GM12878 (cell line): ENCODE measurements around the gene TTC5. TPM values are rescaled to one million over a fixed set of nuclear protein-coding genes. Genes with fewer than 3 reads are reported as not detected.

Experiments
- ATAC-seq: fragments of 200-7000 bp; cut with Tn5 transposase; 3 replicates; pipeline ENCODE4 v1.9.1; 2020; ENCODE audit warnings: mild to moderate bottlenecking, moderate library complexity
- BruUV-seq: library from RNA; stranded (reverse); fragments of 400-500 nt; replicated peaks from 2 replicates; lab custom pipeline; 2021; lab: Mats Ljungman, UMichigan
- CTCF ChIA-PET: fragments of 300-600 bp; sonication (Branson Sonifier 250); formaldehyde crosslinking; extraction: SDS; loops from one replicate; lab custom pipeline; 2021; ENCODE audit warnings: inconsistent platforms; lab: Yijun Ruan, JAX
- POLR2A ChIA-PET: fragments of 350-600 bp; formaldehyde crosslinking; extraction: SDS; loops from one replicate; lab custom pipeline; 2021; ENCODE audit warnings: inconsistent platforms; lab: Charles Lee
- RAD21 ChIA-PET: fragments of 300-600 bp; sonication (Branson Sonifier 250); formaldehyde crosslinking; loops from one replicate; lab custom pipeline; 2023; ENCODE audit warnings: antibody characterized with exemption; ENCODE audit not compliant: unreplicated experiment; lab: Charles Lee
- SMC1A ChIA-PET: fragments of 300-600 bp; sonication (Branson Sonifier 250); formaldehyde crosslinking; loops from one replicate; lab custom pipeline; 2023; ENCODE audit not compliant: unreplicated experiment, uncharacterized antibody; lab: Charles Lee
- DNase-seq: peaks from one replicate; pipeline ENCODE4 v3.0.0-alpha.2; 2011; ENCODE audit warnings: low read depth, low spot score
- FAIRE-seq: peaks from 3 replicates; lab custom pipeline; 2011; peaks lifted over from hg19 to GRCh38; lab: Jason Lieb, UNC
- H2AFZ ChIP-seq: 2 replicates; pipeline ENCODE4 v1.6.0; 2011; ENCODE audit warnings: low read depth, low read length, control low read depth; ENCODE audit not compliant: control insufficient read depth
- H3K27ac ChIP-seq: 2 replicates; pipeline ENCODE4 v1.5.1; 2011; ENCODE audit warnings: control low read depth; ENCODE audit not compliant: control insufficient read depth, insufficient read depth
- H3K27me3 ChIP-seq, 2 experiments: replicated peaks in 1 of 2; 2 replicates each; pipeline versions ENCODE4 v1.6.0 to v1.6.1; 2011; ENCODE audit warnings: low read length in 1 of 2; ENCODE audit not compliant: control insufficient read depth in 2 of 2, insufficient read depth in 2 of 2
- H3K36me3 ChIP-seq, 2 experiments: 2 replicates each; pipeline ENCODE4 v1.5.1; 2011; ENCODE audit warnings: low read length in 1 of 2; ENCODE audit not compliant: control insufficient read depth in 2 of 2, insufficient read depth in 2 of 2
- H3K4me1 ChIP-seq: 2 replicates; pipeline ENCODE4 v1.6.1; 2011; ENCODE audit warnings: mild to moderate bottlenecking, low read length, moderate library complexity, mixed read lengths; ENCODE audit not compliant: control insufficient read depth, insufficient read depth
- H3K4me2 ChIP-seq: 2 replicates; pipeline ENCODE4 v1.6.0; 2011; ENCODE audit warnings: control low read depth; ENCODE audit not compliant: control insufficient read depth, insufficient read depth
- H3K4me3 ChIP-seq: fragments of 200-600 bp; sonication (generic); 2 replicates; pipeline ENCODE4 v1.5.1; 2016
- H3K79me2 ChIP-seq: 2 replicates; pipeline ENCODE4 v1.6.0; 2011; ENCODE audit warnings: low read length; ENCODE audit not compliant: control insufficient read depth, insufficient read depth
- H3K9ac ChIP-seq: 2 replicates; pipeline ENCODE4 v1.8.0; 2011; ENCODE audit warnings: low read length, control low read depth, mixed read lengths; ENCODE audit not compliant: control insufficient read depth, insufficient read depth
- H3K9me3 ChIP-seq: replicated peaks from 3 replicates; pipeline ENCODE4 v1.5.1; 2011; ENCODE audit warnings: mild to moderate bottlenecking, low read length; ENCODE audit not compliant: control insufficient read depth, insufficient read depth
- H4K20me1 ChIP-seq: 2 replicates; pipeline ENCODE4 v1.6.0; 2011; ENCODE audit not compliant: control insufficient read depth, insufficient read depth
- ATF7 ChIP-seq: fragments of 450-650 bp; IDR thresholded peaks from 2 replicates; pipeline ENCODE4 v1.6.1; 2016; ENCODE audit warnings: low read depth, mild to moderate bottlenecking
- BACH1 ChIP-seq: fragments of 450-650 bp; IDR thresholded peaks from 2 replicates; pipeline ENCODE4 v1.6.1; 2017; ENCODE audit warnings: mild to moderate bottlenecking, borderline replicate concordance
- CUX1 ChIP-seq: IDR thresholded peaks from 2 replicates; pipeline ENCODE4 v1.6.1; 2012; ENCODE audit warnings: improper control_type of control experiment, low read depth, low read length; ENCODE audit not compliant: insufficient replicate concordance
- DPF2 ChIP-seq: fragments of 450-650 bp; IDR thresholded peaks from 2 replicates; pipeline ENCODE4 v1.6.1; 2017; ENCODE audit warnings: mild to moderate bottlenecking
- E4F1 ChIP-seq: fragments of 450-650 bp; IDR thresholded peaks from 2 replicates; pipeline ENCODE4 v1.6.1; 2018; ENCODE audit warnings: borderline replicate concordance, mild to moderate bottlenecking; ENCODE audit not compliant: partially characterized antibody
- IKZF2 ChIP-seq, 2 experiments: fragments of 450-650 bp; IDR thresholded peaks; 2 replicates each; pipeline ENCODE4 v1.6.1; 2017; ENCODE audit warnings: mild to moderate bottlenecking in 2 of 2, moderate library complexity in 2 of 2
- MTA2 ChIP-seq: fragments of 450-650 bp; IDR thresholded peaks from 2 replicates; pipeline ENCODE4 v1.6.1; 2016; ENCODE audit warnings: low read depth, mild to moderate bottlenecking, moderate library complexity
- NFXL1 ChIP-seq: fragments of 450-650 bp; IDR thresholded peaks from 2 replicates; pipeline ENCODE4 v1.6.1; 2017; ENCODE audit warnings: antibody characterized with exemption, mild to moderate bottlenecking, borderline replicate concordance
- USF1 ChIP-seq: IDR thresholded peaks from 2 replicates; pipeline ENCODE4 v1.6.1; 2011; ENCODE audit warnings: borderline replicate concordance, low read depth, mild to moderate bottlenecking, moderate library complexity, mixed read lengths, low read length; ENCODE audit not compliant: insufficient read depth; ENCODE audit errors: extremely low read length
- ZNF384 ChIP-seq: IDR thresholded peaks from 2 replicates; pipeline ENCODE4 v1.6.1; 2012; ENCODE audit warnings: low read depth, mild to moderate bottlenecking, low read length, improper control_type of control experiment, borderline replicate concordance
- WGBS: methylation state at CpG from one replicate; pipeline ENCODE4 v1.1.6; 2016; ENCODE audit warnings: low lambda C conversion rate; ENCODE audit not compliant: insufficient replicate concordance, insufficient coverage; ENCODE audit errors: missing lambda C conversion rate; 5-methylcytosine and 5-hydroxymethylcytosine counted together
- in situ Hi-C: fragments of 300-500 bp; cut with MboI; formaldehyde crosslinking; loops from 9 replicates; pipeline ENCODE4 v1.14.3; 2018; ENCODE audit warnings: mixed read lengths
- intact Hi-C: fragments of 100-400 bp; cut with micrococcal nuclease; formaldehyde crosslinking; loops from one replicate; pipeline ENCODE4 v1.14.2; 2022; ENCODE audit not compliant: unreplicated experiment
- polyA plus RNA-seq, 11 experiments: library from polyadenylated mRNA; depleted of rRNA in 4 of 11; unstranded in 6 of 11; stranded (reverse) in 5 of 11; fragments of >200 nt; fragmentation: Nextera tagmentation in 4 of 11; fragmentation: Illumina TruSeq in 1 of 11; extraction: Ambion mirVana in 4 of 11; extraction: Trizol in 1 of 11; gene quantifications; 1 replicate in 1 of 11; 2 replicates in 10 of 11; pipeline versions ENCODE4 v1.2.1 to v1.2.3, GENCODE V29; 2011 to 2016; ENCODE audit warnings: inconsistent platforms in 2 of 11, missing spikeins in 2 of 11, low read depth in 1 of 11
- total RNA-seq, 4 experiments: library from RNA; depleted of rRNA in 3 of 4; stranded (reverse); fragments of >200 nt in 3 of 4; fragmentation: Illumina TruSeq in 1 of 4; extraction: Trizol in 1 of 4; gene quantifications; 2 replicates each; pipeline versions ENCODE4 v1.2.1 to v1.2.3, GENCODE V29; 2013 to 2021

TTC5 gene
- total and polyA plus RNA-seq, 10 of the 15 experiments (the other 5 are each of a cell fraction or from before 2014, with no cell fraction given), result 6.9 to 21.6 (median 13.5) TPM

- Histone ChIP-seq H3K9ac (no peak overlapping the region), H3K36me3 (peaks cover 7 to 18% of the 10 kb centered on the region in 2 experiments), H3K79me2 (no peaks in the 10 kb centered on the region), H3K4me2 (no peak overlapping the region), H3K9me3 (no peaks in the 10 kb centered on the region), H3K27ac (no peak overlapping the region), H3K4me3 (no peak overlapping the region), H3K27me3 (no peaks in the 10 kb centered on the region), H3K4me1 (no peaks in the 10 kb centered on the region)
- ChIA-PET RAD21 (interaction anchor here (2.0 kb wide), 1 partner anchor 10 kb away, joined by 4 read pairs; no protein-coding TSS in a partner anchor), POLR2A (no interaction called here), SMC1A (interaction anchor here (1.1 to 1.5 kb wide), 2 partner anchors 10 to 291 kb away, joined by 3 to 5 read pairs; no protein-coding TSS in a partner anchor), CTCF (interaction anchor here (3.2 kb wide), 1 partner anchor 10 kb away, joined by 22 read pairs; no protein-coding TSS in a partner anchor)
- in situ Hi-C loops, result no loop called here
- ATAC-seq (no peak), DNase-seq (no peak)
- intact Hi-C loops, result no loop called here
- no TSS peak for BruUV-seq
- WGBS, result 98% methylated on average over 16 of the region's 16 CpGs
- TF ChIP-seq MTA2, result no peak
- no peak for TF ChIP-seq NFXL1
- no peak for TF ChIP-seq IKZF2 (IDR thresholded peaks at IDR 0.05)
- no peak for TF ChIP-seq USF1
- TF ChIP-seq CUX1, result no peak
- no peak for TF ChIP-seq BACH1
- TF ChIP-seq ATF7, result no peak
- TF ChIP-seq E4F1, result no peak
- TF ChIP-seq ZNF384, result no peak
- no peak for TF ChIP-seq DPF2
- TF ChIP-seq, all 136 proteins: peak for 0
- Histone ChIP-seq H2AFZ (no peak overlapping the region), H4K20me1 (no peaks in the 10 kb centered on the region)
- no peak for FAIRE-seq
Measured at GRCh38 chr14:20317720-20318119, 12.0 kb upstream of the TTC5 start.
